K562 (cell line): ENCODE results near the gene SPAG16. TPM values are rescaled to one million over a fixed set of nuclear protein-coding genes. Genes with fewer than 3 reads are reported as not detected.

ENCODE experiments used
- ATAC-seq: fragments of 200-7000 bp; cut with Tn5 transposase; 3 replicates; pipeline ENCODE4 v1.9.1; 2020; ENCODE audit warnings: moderate library complexity
- BruUV-seq: library from RNA; stranded (reverse); fragments of 400-500 nt; replicated peaks from 2 replicates; lab custom pipeline; 2021; lab: Mats Ljungman, UMichigan
- CTCF ChIA-PET: fragments of 300-600 bp; formaldehyde crosslinking; extraction: SDS; loops from one replicate; lab custom pipeline; 2021; ENCODE audit warnings: low intra/inter-chr PET ratio; lab: Yijun Ruan, JAX
- POLR2A ChIA-PET: fragments of 300-600, 350-650 bp; sonication (Branson Sonifier 250); formaldehyde crosslinking; extraction: SDS; loops from one replicate; lab custom pipeline; 2021; ENCODE audit warnings: antibody characterized with exemption, inconsistent platforms; lab: Yijun Ruan, JAX
- DNase-seq, 4 experiments: peaks; one replicate each; pipeline versions ENCODE4 v3.0.0 to v3.0.0-alpha.2; 2011 to 2018; ENCODE audit warnings: low spot score in 3 of 4, mixed read lengths in 3 of 4; ENCODE audit errors: extremely low read depth in 1 of 4
- FAIRE-seq: peaks from 2 replicates; lab custom pipeline; 2011; peaks lifted over from hg19 to GRCh38; lab: Jason Lieb, UNC
- H2AFZ ChIP-seq: 2 replicates; pipeline ENCODE4 v1.6.0; 2011; ENCODE audit warnings: low read depth, low read length, control low read depth, inconsistent platforms
- H3K27ac ChIP-seq: fragments of 200-600 bp; 3 replicates; pipeline ENCODE4 v1.8.0; 2011; ENCODE audit warnings: low read depth, mild to moderate bottlenecking, control low read depth, inconsistent platforms, low read length, moderate library complexity, mixed read lengths; ENCODE audit errors: extremely low read depth
- H3K27me3 ChIP-seq, 2 experiments: fragments of 300-600 bp in 1 of 2; 2 replicates in 1 of 2; 3 replicates in 1 of 2; pipeline versions ENCODE4 v1.6.0 to v1.8.0; 2011; ENCODE audit warnings: inconsistent platforms in 2 of 2, low read length in 2 of 2, mild to moderate bottlenecking in 1 of 2, mixed read lengths in 1 of 2, moderate library complexity in 1 of 2; ENCODE audit not compliant: control insufficient read depth in 2 of 2, insufficient read depth in 2 of 2
- H3K36me3 ChIP-seq: fragments of 300-600 bp; 3 replicates; pipeline ENCODE4 v1.8.0; 2011; ENCODE audit warnings: mild to moderate bottlenecking, low read length, inconsistent platforms; ENCODE audit not compliant: control insufficient read depth, insufficient read depth
- H3K4me1 ChIP-seq, 2 experiments: fragments of 200-600 bp in 1 of 2; replicated peaks in 1 of 2; 2 replicates in 1 of 2; 3 replicates in 1 of 2; pipeline versions ENCODE4 v1.5.1 to v1.8.0; 2011; ENCODE audit warnings: inconsistent platforms in 2 of 2, low read length in 2 of 2, mild to moderate bottlenecking in 1 of 2, mixed read lengths in 1 of 2, moderate library complexity in 1 of 2; ENCODE audit not compliant: control insufficient read depth in 2 of 2, insufficient read depth in 2 of 2
- H3K4me2 ChIP-seq: 2 replicates; pipeline ENCODE4 v1.6.1; 2011; ENCODE audit warnings: low read length, control low read depth, inconsistent platforms, mixed read lengths; ENCODE audit not compliant: insufficient read depth
- H3K4me3 ChIP-seq: fragments of 200-600 bp; sonication (generic), shearing (Covaris generic); 2 replicates; pipeline ENCODE4 v1.5.1; 2016; ENCODE audit warnings: control low read depth, inconsistent platforms
- H3K79me2 ChIP-seq: fragments of 200-600 bp; 3 replicates; pipeline ENCODE4 v1.8.0; 2011; ENCODE audit warnings: low read length, inconsistent platforms; ENCODE audit not compliant: control insufficient read depth, insufficient read depth
- H3K9ac ChIP-seq, 2 experiments: 2 replicates each; pipeline versions ENCODE4 v1.6.0 to v1.6.1; 2011; ENCODE audit warnings: low read depth in 2 of 2, low read length in 2 of 2, control low read depth in 1 of 2, inconsistent platforms in 1 of 2, mild to moderate bottlenecking in 1 of 2, mixed read lengths in 1 of 2; ENCODE audit not compliant: insufficient read depth in 1 of 2
- H3K9me1 ChIP-seq: one replicate; pipeline ENCODE4 v1.6.0; 2011; ENCODE audit warnings: inconsistent platforms, mild to moderate bottlenecking, low read length, moderate library complexity; ENCODE audit not compliant: control insufficient read depth, insufficient read depth
- H3K9me3 ChIP-seq: replicated peaks from 2 replicates; pipeline ENCODE4 v1.5.1; 2011; ENCODE audit warnings: low read depth, low read length, inconsistent platforms; ENCODE audit not compliant: control insufficient read depth, insufficient read depth
- H4K20me1 ChIP-seq: replicated peaks from 2 replicates; pipeline ENCODE4 v1.6.1; 2011; ENCODE audit warnings: low read length, inconsistent platforms, mixed read lengths; ENCODE audit not compliant: control insufficient read depth, insufficient read depth
- CREM ChIP-seq: IDR thresholded peaks from 2 replicates; pipeline ENCODE4 v1.6.1; 2014; ENCODE audit warnings: antibody characterized with exemption, low read depth
- EP300 ChIP-seq: IDR thresholded peaks from 2 replicates; pipeline ENCODE4 v1.6.1; 2012; ENCODE audit warnings: low read length, improper control_type of control experiment
- FOXA3 ChIP-seq, 2 experiments: fragments of 450-650 bp in 1 of 2; sonication (generic) in 1 of 2; formaldehyde crosslinking; IDR thresholded peaks in 1 of 2; conservative IDR thresholded peaks in 1 of 2; 2 replicates each; pipeline versions ENCODE4 v1.4.0 to v1.8.0; 2020 to 2022; ENCODE audit warnings: mild to moderate bottlenecking in 2 of 2, missing genetic modification reagents in 1 of 2
- MBD1 ChIP-seq: fragments of 250-450 bp; sonication (Bioruptor Pico); IDR thresholded peaks from 2 replicates; pipeline ENCODE4 v1.8.0; 2022; ENCODE audit warnings: inconsistent platforms
- PML ChIP-seq: IDR thresholded peaks from 2 replicates; pipeline ENCODE4 v1.6.1; 2012; ENCODE audit warnings: low read length, inconsistent platforms
- RFX1 ChIP-seq: fragments of 450-650 bp; IDR thresholded peaks from 2 replicates; pipeline ENCODE4 v1.6.1; 2016; ENCODE audit warnings: mild to moderate bottlenecking, moderate library complexity
- SMARCA5 ChIP-seq: fragments of 450-650 bp; IDR thresholded peaks from 2 replicates; pipeline ENCODE4 v1.6.1; 2016
- TAF1 ChIP-seq: IDR thresholded peaks from 2 replicates; pipeline ENCODE4 v1.6.1; 2011; ENCODE audit warnings: mild to moderate bottlenecking, low read length, moderate library complexity; ENCODE audit not compliant: insufficient read depth, control insufficient read depth, severe bottlenecking; ENCODE audit errors: extremely low read depth
- TEAD2 ChIP-seq: fragments of 450-650 bp; IDR thresholded peaks from 2 replicates; pipeline ENCODE4 v1.6.1; 2016; ENCODE audit warnings: missing genetic modification characterization, control low read depth, missing compliant biosample characterization
- TSC22D4 ChIP-seq: fragments of 450-650 bp; IDR thresholded peaks from 2 replicates; pipeline ENCODE4 v1.6.1; 2016; ENCODE audit warnings: missing genetic modification characterization, missing biosample characterization, control low read depth
- ZNF57 ChIP-seq: fragments of 450-650 bp; formaldehyde crosslinking; IDR thresholded peaks from 2 replicates; pipeline ENCODE4 v1.4.0; 2020; ENCODE audit warnings: mild to moderate bottlenecking, moderate library complexity
- WGBS: fragments of 100-300 bp; shearing (Covaris generic); methylation state at CpG from one replicate; pipeline ENCODE4 v1.1.6; 2016; ENCODE audit warnings: low coverage, mixed read lengths; ENCODE audit not compliant: insufficient coverage; ENCODE audit errors: missing lambda C conversion rate; 5-methylcytosine and 5-hydroxymethylcytosine counted together
- in situ Hi-C: fragments of 300-500 bp; cut with MboI; formaldehyde crosslinking; loops from 4 replicates; pipeline ENCODE4 v1.15.0; 2018; ENCODE audit warnings: inconsistent platforms, mixed read lengths
- intact Hi-C: fragments of 100-400 bp; cut with micrococcal nuclease; formaldehyde crosslinking; loops from 2 replicates; pipeline ENCODE4 v1.14.2; 2022
- polyA plus RNA-seq, 8 experiments: library from polyadenylated mRNA; depleted of rRNA in 4 of 8; stranded (reverse) in 5 of 8; unstranded in 3 of 8; fragments of >200 nt; fragmentation: Nextera tagmentation in 2 of 8; fragmentation: Illumina TruSeq in 1 of 8; extraction: Ambion mirVana in 2 of 8; extraction: Trizol in 1 of 8; gene quantifications; 2 replicates each; pipeline versions ENCODE4 v1.2.1 to v1.2.3, GENCODE V29; 2011 to 2014; ENCODE audit warnings: inconsistent platforms in 1 of 8, missing spikeins in 1 of 8
- total RNA-seq, 7 experiments: library from RNA; depleted of rRNA in 6 of 7; stranded (reverse); fragments of >200 nt in 6 of 7; fragmentation: Illumina TruSeq in 2 of 7; extraction: Trizol in 2 of 7; gene quantifications; 2 replicates each; pipeline versions ENCODE4 v1.2.1 to v1.2.3, GENCODE V29; 2011 to 2021; ENCODE audit warnings: low replicate concordance in 1 of 7
- TF ChIP-seq, protein P1 (sequence below): fragments of 250-450 bp; sonication (Bioruptor Pico); IDR thresholded peaks from 2 replicates; pipeline ENCODE4 v1.4.0; 2020
- TF ChIP-seq, protein P2 (sequence below): fragments of 450-650 bp; formaldehyde crosslinking; IDR thresholded peaks from 2 replicates; pipeline ENCODE4 v1.4.0; 2022; ENCODE audit warnings: mild to moderate bottlenecking, moderate library complexity

The SPAG16 gene
- total and polyA plus RNA-seq, 9 of the 15 experiments (the other 6 are each of a cell fraction or from before 2014, with no cell fraction given): 0.98 to 5.9 (median 3.5) TPM

DNA sequence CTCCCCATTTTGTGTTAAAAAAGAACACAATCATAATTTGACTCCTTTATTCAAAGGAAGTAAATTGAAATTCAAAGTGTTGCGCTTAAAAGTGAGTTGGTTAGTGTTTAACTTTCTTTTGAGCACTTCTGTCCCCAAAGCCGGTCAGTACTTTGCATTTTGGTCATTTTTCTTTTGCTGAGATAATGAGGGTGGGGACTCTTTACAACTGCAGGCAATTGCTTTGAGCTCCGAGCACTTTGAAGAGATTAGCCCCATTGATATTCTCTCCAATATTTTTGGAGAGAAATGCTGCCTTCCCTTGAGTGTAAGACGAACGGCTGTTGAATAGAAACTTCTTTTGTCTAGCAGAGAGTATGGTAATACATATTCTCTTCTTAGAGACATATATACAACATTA is 885.0 kb downstream of the SPAG16 start:
- WGBS: 0% methylated on average over 5 of the region's 5 CpGs
- ATAC-seq: no peak
- intact Hi-C loops (no loop called here), in situ Hi-C loops (no loop called here)
- Histone ChIP-seq H3K9me3 (no peaks in the 10 kb centered on the region; the same call in 1 of the 2 replicates), H3K4me2 (no peak overlapping the region), H4K20me1 (no peaks in the 10 kb centered on the region), H3K9ac (no peak overlapping the region), H3K79me2 (no peaks in the 10 kb centered on the region), H3K9me1 (no peaks in the 10 kb centered on the region), H3K36me3 (no peaks in the 10 kb centered on the region), H3K27ac (no peak overlapping the region), H3K4me3 (no peak overlapping the region), H2AFZ (no peak overlapping the region), H3K4me1 (no peaks in the 10 kb centered on the region), H3K27me3 (no peaks in the 10 kb centered on the region)
- BruUV-seq: no TSS peak
- ChIA-PET CTCF (no interaction called here), POLR2A (no interaction called here)
- TF ChIP-seq SMARCA5 (no peak), CREM (no peak), TEAD2 (tag) (no peak), EP300 (no peak), PML (no peak), ZNF57 (CRISPR knock-in tag) (no peak), MBD1 (CRISPR knock-in tag) (no peak), FOXA3 (CRISPR knock-in tag; conservative IDR thresholded peaks at IDR 0.05 in 1 of 2, IDR thresholded peaks at IDR 0.05 in 1 of 2) (no peak), TSC22D4 (no peak), TAF1 (no peak), RFX1 (no peak)
- TF ChIP-seq, protein P1, sequence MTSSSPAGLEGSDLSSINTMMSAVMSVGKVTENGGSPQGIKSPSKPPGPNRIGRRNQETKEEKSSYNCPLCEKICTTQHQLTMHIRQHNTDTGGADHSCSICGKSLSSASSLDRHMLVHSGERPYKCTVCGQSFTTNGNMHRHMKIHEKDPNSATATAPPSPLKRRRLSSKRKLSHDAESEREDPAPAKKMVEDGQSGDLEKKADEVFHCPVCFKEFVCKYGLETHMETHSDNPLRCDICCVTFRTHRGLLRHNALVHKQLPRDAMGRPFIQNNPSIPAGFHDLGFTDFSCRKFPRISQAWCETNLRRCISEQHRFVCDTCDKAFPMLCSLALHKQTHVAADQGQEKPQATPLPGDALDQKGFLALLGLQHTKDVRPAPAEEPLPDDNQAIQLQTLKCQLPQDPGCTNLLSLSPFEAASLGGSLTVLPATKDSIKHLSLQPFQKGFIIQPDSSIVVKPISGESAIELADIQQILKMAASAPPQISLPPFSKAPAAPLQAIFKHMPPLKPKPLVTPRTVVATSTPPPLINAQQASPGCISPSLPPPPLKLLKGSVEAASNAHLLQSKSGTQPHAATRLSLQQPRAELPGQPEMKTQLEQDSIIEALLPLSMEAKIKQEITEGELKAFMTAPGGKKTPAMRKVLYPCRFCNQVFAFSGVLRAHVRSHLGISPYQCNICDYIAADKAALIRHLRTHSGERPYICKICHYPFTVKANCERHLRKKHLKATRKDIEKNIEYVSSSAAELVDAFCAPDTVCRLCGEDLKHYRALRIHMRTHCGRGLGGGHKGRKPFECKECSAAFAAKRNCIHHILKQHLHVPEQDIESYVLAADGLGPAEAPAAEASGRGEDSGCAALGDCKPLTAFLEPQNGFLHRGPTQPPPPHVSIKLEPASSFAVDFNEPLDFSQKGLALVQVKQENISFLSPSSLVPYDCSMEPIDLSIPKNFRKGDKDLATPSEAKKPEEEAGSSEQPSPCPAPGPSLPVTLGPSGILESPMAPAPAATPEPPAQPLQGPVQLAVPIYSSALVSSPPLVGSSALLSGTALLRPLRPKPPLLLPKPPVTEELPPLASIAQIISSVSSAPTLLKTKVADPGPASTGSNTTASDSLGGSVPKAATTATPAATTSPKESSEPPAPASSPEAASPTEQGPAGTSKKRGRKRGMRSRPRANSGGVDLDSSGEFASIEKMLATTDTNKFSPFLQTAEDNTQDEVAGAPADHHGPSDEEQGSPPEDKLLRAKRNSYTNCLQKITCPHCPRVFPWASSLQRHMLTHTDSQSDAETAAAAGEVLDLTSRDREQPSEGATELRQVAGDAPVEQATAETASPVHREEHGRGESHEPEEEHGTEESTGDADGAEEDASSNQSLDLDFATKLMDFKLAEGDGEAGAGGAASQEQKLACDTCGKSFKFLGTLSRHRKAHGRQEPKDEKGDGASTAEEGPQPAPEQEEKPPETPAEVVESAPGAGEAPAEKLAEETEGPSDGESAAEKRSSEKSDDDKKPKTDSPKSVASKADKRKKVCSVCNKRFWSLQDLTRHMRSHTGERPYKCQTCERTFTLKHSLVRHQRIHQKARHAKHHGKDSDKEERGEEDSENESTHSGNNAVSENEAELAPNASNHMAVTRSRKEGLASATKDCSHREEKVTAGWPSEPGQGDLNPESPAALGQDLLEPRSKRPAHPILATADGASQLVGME (CRISPR knock-in tag): no peak
- TF ChIP-seq, protein P2, sequence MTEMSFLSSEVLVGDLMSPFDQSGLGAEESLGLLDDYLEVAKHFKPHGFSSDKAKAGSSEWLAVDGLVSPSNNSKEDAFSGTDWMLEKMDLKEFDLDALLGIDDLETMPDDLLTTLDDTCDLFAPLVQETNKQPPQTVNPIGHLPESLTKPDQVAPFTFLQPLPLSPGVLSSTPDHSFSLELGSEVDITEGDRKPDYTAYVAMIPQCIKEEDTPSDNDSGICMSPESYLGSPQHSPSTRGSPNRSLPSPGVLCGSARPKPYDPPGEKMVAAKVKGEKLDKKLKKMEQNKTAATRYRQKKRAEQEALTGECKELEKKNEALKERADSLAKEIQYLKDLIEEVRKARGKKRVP (CRISPR knock-in tag): no peak
- no peak for DNase-seq
- FAIRE-seq: no peak
